Endothelial cell (in vitro differentiated cells): ENCODE measurements around the gene CXCR6. TPM values are rescaled to one million over a fixed set of nuclear protein-coding genes. Genes with fewer than 3 reads are reported as not detected.

Experiments
- DNase-seq: peaks from one replicate; pipeline ENCODE4 v3.0.0; 2021; ENCODE audit warnings: low spot score
- H3K27ac Mint-ChIP-seq: one replicate; pipeline ENCODE4 v1.8.0; 2021; ENCODE audit warnings: mixed read lengths, inconsistent platforms; ENCODE audit not compliant: unreplicated experiment
- H3K27me3 Mint-ChIP-seq: one replicate; pipeline ENCODE4 v1.8.0; 2021; ENCODE audit warnings: mild to moderate bottlenecking, moderate library complexity, mixed read lengths, inconsistent platforms; ENCODE audit not compliant: unreplicated experiment
- H3K36me3 Mint-ChIP-seq: one replicate; pipeline ENCODE4 v1.8.0; 2021; ENCODE audit warnings: mild to moderate bottlenecking, low read depth, mixed read lengths, inconsistent platforms; ENCODE audit not compliant: unreplicated experiment
- H3K4me1 Mint-ChIP-seq: one replicate; pipeline ENCODE4 v1.8.0; 2021; ENCODE audit warnings: mild to moderate bottlenecking, mixed read lengths, inconsistent platforms; ENCODE audit not compliant: unreplicated experiment
- H3K4me3 Mint-ChIP-seq: one replicate; pipeline ENCODE4 v1.8.0; 2021; ENCODE audit warnings: mild to moderate bottlenecking, mixed read lengths, inconsistent platforms; ENCODE audit not compliant: unreplicated experiment
- H3K9me3 Mint-ChIP-seq: one replicate; pipeline ENCODE4 v1.8.0; 2021; ENCODE audit warnings: mixed read lengths, inconsistent platforms; ENCODE audit not compliant: unreplicated experiment
- total RNA-seq: library from RNA; stranded (reverse); fragmentation: NEBNext Ultra II Directional; extraction: Animal tissue kit (Norgen Biotek cat#: 25700); gene quantifications from one replicate; pipeline ENCODE4 v1.2.1, GENCODE V29; 2021; ENCODE audit not compliant: unreplicated experiment
- TF ChIP-seq, protein P1 (sequence below): fragments of 200-600 bp; sonication (generic); IDR thresholded peaks from one replicate; pipeline ENCODE4 v1.5.0; 2021; ENCODE audit warnings: antibody characterized with exemption; ENCODE audit not compliant: unreplicated experiment

Gene CXCR6
- total RNA-seq, 1 donor from 2014 or later: not detected

- no peak overlapping the region for H3K4me3 Mint-ChIP-seq
- TF ChIP-seq, protein P1, sequence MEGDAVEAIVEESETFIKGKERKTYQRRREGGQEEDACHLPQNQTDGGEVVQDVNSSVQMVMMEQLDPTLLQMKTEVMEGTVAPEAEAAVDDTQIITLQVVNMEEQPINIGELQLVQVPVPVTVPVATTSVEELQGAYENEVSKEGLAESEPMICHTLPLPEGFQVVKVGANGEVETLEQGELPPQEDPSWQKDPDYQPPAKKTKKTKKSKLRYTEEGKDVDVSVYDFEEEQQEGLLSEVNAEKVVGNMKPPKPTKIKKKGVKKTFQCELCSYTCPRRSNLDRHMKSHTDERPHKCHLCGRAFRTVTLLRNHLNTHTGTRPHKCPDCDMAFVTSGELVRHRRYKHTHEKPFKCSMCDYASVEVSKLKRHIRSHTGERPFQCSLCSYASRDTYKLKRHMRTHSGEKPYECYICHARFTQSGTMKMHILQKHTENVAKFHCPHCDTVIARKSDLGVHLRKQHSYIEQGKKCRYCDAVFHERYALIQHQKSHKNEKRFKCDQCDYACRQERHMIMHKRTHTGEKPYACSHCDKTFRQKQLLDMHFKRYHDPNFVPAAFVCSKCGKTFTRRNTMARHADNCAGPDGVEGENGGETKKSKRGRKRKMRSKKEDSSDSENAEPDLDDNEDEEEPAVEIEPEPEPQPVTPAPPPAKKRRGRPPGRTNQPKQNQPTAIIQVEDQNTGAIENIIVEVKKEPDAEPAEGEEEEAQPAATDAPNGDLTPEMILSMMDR: no peak
- H3K36me3 Mint-ChIP-seq: peaks cover 53% of the 10 kb centered on the region
These were observed 12.4 kb downstream of the CXCR6 start for GRCh38 chr3:45955706-45956105.

DNA sequence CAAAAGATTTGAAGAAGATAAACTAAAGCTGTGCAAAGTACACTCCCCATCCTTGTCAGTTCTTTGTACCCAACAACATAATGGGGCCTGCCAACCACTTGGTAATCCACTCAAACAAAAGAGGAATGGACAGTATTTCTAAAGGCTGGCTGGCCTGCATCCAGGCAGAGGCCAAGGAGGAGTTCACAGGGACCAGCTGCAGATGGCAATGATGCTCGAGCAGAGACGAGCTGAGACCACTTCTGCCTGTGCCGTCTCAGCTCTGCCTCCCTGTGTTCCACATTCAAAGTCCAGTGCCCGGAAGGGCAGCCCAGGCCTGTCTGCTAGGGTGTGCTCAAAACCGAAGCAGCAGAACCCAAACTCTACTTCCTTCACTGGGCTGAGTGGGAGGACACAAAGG, 14.3 kb downstream of the CXCR6 start:
- Mint-ChIP-seq H3K36me3 (peaks cover 62% of the 10 kb centered on the region), H3K4me3 (no peak overlapping the region), H3K9me3 (no peaks in the 10 kb centered on the region), H3K4me1 (peaks cover 8% of the 10 kb centered on the region), H3K27me3 (peaks cover under 1% of the 10 kb centered on the region), H3K27ac (no peak overlapping the region)
- TF ChIP-seq, protein P1: no peak
- no peak for DNase-seq

More at GRCh38 chr3:45955706-45956105, 12.4 kb downstream of the CXCR6 start:
- Mint-ChIP-seq H3K4me1 (peaks cover 12% of the 10 kb centered on the region), H3K9me3 (no peaks in the 10 kb centered on the region), H3K27ac (no peak overlapping the region), H3K27me3 (peaks cover 1% of the 10 kb centered on the region)
- DNase-seq: no peak

DNA sequence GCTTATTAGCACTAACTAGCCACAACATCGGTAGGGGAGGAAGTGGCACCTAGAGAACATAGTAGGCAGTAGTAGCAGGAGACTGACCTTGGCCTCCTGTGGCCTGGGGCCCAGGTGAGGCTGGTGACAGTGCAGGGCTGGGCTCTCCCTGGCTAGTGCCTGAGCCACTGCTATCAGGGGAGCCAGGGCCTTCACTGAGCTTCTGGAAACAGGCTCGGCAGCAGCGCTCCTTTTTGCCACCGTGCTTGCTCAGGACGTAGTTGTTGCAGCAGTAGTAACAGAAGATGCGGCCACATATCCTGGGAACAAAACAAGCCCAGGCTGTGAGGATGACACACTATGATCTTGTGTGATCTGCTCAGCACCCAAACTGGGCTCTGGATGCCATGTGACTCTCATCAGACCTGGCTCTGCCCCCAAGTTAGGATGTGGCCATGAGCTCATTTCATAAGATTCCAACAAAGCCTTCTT, 15.1 kb downstream of the CXCR6 start:
- H3K27me3 Mint-ChIP-seq: no peaks in the 10 kb centered on the region

DNA sequence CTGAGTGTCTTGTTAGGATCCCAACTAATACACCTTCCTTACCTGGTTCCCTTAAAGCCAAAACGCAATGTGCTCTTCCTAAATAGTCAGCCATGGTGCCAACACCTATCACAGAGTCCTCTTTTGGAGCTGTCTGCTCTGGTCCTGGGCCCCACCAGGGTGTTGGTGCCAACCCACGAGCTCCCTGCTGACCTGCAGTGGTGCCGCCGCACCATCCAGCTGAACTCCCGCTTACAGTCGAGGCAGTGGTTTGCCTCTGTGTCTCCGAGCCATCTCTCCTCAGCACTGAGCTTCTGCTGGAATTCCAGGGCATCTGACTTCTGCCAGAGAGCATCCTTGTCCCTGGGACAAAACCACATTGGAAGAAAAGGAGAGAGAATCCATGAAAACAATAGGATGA, 15.9 kb downstream of the CXCR6 start:
- H3K4me1 Mint-ChIP-seq: no peaks in the 10 kb centered on the region
- H3K9me3 Mint-ChIP-seq: no peaks in the 10 kb centered on the region
- peaks cover 64% of the 10 kb centered on the region for H3K36me3 Mint-ChIP-seq
- DNase-seq: no peak
- H3K4me3 Mint-ChIP-seq: peak overlapping the region; percentile 60
- TF ChIP-seq, protein P1: no peak
- no peak overlapping the region for H3K27ac Mint-ChIP-seq
- H3K27me3 Mint-ChIP-seq: no peaks in the 10 kb centered on the region

More for the DNA sequence above, 15.1 kb downstream of the CXCR6 start:
- H3K27ac Mint-ChIP-seq: no peak overlapping the region
- no peaks in the 10 kb centered on the region for H3K9me3 Mint-ChIP-seq
- TF ChIP-seq, protein P1: no peak
- H3K4me3 Mint-ChIP-seq: no peak overlapping the region
- no peak for DNase-seq
- H3K36me3 Mint-ChIP-seq: peaks cover 63% of the 10 kb centered on the region
- peaks cover under 1% of the 10 kb centered on the region for H3K4me1 Mint-ChIP-seq

DNA sequence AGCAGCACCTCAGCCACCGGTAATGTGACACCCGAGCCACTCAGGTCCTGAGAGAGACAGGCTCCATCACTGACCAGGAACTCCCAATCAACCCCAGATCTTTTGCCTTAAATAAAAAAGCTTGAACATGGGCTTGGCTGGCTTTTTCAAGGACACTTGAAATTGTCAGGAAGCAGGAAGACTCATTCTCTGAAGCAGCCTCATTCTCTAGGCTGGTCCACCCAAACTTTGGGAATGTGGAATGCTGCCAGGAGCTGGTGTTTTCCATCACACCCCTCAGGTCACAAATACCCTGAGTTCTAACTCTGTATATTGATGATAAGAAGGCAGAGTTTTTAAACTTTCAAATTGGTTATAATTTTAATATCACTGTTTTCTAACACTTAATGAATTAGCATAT, 17.0 kb downstream of the CXCR6 start:
- H3K4me3 Mint-ChIP-seq: no peak overlapping the region
- no peak for DNase-seq
- no peaks in the 10 kb centered on the region for H3K27me3 Mint-ChIP-seq
- H3K36me3 Mint-ChIP-seq: peaks cover 59% of the 10 kb centered on the region
- TF ChIP-seq, protein P1: no peak
- no peaks in the 10 kb centered on the region for H3K9me3 Mint-ChIP-seq
- no peaks in the 10 kb centered on the region for H3K4me1 Mint-ChIP-seq
- no peak overlapping the region for H3K27ac Mint-ChIP-seq
